HG03095 (cell line): ENCODE data around the gene MTERF2.

Experiments used
- ATAC-seq: cut with Tn5 transposase; IDR thresholded peaks from one replicate; pipeline ENCODE4 v1.9.1; 2021; ENCODE audit warnings: moderate library complexity; ENCODE audit not compliant: unreplicated experiment

MTERF2 gene

DNA sequence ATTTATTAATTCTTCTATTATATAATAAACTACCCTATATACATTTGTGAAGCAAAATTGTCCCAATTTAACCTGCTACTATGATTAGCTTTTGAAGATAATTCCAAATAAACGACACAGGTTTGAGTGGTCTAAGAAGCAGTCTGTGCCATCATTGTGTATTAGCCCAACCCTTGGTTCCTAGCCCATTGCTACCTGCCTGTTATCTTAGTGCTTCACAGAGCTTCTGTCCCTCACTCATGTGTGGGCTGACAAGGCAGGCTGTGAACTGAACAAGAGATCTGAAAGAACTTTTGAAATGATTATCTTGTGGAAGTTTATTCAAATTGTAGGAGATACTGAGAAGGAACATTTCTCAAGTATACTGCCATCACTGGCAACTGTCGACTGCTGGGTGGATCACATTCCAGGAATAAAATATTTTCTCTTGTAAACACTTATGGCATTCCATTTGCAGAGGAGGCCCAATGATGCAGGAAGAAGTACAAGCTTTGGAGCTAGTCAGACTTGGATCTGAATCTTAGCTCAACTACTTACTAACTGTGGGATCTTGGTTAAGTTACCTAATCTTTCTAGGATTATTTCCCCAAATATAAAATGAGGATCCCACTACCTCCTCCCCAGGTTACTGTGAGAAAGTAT, 7.8 kb upstream of the MTERF2 start:
- ATAC-seq = no peak

DNA sequence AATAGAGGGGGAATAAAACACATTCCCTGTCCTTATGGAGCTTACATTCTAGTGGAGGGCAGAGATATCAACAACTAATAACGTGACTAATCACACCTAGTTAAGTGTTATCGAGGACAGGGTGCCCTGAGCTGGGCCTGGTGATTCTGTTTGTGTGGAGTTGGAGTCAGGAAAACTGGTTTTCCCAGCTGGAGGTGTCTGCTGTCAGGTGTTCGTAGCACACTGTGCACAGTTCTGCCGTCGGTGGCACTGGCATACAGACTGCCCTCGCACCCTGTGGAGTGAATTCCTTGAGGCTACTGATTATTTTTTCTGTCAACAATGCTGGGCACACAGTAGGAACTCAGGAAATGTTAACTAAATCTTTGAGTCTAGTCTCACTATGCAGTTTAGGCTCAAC, 900 bp upstream of the MTERF2 start:
- ATAC-seq = no peak

DNA sequence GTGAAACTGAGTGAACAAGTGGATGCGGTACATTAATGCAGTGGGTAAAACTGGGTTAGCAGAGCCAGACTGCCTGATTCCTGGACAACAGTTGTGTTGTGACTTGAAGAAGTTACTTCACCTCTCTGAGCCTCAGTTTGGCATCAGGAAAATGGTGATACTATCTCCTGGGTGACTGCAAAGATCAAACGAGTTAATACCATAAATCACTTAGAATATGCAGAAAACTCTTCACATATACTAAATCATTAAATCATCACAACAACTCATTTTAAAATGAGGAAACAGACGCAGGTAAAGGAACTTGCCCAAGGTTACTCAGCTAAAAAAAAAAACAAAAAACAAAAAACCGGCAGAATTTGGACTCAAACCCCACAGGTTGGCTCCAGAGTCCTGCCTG, 811 bp downstream of the MTERF2 start:
- no peak for ATAC-seq

DNA sequence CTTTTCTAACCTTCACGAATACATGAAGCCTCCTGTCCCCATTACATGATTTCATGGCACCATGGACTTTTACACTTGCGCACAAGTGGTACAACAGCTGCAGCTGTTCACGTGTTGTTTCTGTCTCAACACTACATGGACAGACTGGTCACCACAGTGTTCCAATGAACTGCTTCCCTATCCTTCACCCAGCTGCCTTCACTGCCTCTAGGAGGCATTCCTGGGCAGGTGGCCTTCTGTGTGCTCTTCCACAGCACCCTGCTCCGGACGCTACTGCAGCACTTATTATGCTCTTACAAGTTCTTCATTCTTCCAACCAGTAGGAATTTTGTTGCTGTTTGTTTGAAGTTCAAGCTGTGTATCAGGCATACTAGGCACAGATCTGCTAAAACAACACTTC, 1.5 kb downstream of the MTERF2 start:
- ATAC-seq = no peak

DNA sequence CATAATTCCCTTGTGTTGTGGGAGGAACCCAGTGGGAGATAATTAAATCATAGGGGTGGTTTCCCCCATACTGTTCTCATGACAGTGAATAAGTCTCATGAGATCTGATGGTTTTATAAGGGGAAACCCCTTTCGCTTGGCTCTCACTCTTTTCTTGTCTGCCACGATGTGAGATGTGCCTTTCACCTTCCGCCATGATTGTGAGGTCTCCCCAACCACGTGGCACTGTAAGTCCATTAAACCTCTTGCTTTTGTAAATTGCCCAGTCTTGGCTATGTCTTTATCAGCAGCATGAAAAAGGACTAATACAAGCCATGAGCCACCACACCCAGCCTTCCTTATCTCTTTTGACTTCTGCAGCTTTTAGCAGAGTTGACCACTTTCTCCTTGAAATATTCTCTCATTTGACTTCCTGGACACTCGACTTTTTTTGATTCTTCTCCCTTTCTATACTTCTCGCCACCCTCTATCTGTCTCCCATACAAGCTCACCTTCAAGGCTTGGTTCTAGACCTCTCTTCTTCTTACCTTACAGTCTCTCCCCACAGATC, 2.3 kb downstream of the MTERF2 start:
- ATAC-seq = no peak

DNA sequence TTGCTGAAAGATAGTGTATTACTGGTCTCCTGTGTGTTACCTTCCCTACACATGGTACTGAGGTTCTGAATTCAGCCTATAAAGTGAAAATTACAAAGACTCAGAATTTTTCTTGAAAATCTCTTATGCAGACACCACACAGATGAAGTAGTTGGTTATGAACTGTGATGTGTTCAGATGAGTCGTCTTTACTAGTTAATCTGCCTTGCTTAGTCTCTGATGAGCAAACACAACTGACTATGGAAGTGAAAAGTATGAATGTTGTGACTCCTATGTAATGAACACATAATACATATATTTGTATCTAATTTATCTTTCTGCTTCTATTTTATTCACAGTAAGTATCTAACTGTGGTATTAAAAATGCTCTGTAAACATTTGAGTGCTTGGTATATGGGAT, 4.7 kb downstream of the MTERF2 start:
- no peak for ATAC-seq

DNA sequence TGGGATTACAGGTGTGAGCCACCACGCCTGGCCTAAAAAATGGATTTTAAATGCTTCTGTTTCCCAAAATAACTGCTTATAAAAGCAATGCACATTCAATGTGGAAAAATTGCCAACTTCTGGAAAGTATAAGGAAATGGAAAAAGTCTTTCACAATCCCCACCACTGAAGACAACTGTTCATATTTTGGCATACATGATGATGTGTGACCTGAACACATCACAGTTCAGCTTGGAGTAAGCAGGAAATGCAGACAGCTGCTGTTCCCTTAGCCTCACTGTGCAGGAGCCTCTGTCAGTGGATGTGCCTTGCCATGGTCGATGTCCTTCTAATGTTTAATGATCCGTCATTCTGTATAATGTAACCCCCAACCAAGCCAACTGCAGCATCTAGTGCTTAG, 5.2 kb downstream of the MTERF2 start:
- ATAC-seq = no peak

DNA sequence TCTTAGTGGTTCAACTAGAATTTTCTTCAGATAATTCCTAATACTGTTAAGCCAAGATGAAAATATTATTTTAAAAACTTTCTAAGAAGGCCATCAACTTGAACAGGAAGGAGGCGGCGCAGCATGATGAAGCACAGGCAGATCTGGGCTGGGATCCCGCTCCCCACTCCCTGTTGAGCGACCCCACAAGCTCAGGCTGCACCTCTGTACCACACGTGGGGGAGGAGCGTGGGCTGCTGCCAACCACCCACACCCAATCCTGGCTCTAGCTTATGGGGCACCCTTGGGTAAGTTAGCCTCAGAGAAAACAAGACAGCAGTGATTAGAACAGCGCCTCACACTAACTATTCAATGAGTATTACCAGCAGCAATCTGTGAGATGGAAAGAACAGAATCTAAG, 6.0 kb downstream of the MTERF2 start:
- ATAC-seq = no peak

DNA sequence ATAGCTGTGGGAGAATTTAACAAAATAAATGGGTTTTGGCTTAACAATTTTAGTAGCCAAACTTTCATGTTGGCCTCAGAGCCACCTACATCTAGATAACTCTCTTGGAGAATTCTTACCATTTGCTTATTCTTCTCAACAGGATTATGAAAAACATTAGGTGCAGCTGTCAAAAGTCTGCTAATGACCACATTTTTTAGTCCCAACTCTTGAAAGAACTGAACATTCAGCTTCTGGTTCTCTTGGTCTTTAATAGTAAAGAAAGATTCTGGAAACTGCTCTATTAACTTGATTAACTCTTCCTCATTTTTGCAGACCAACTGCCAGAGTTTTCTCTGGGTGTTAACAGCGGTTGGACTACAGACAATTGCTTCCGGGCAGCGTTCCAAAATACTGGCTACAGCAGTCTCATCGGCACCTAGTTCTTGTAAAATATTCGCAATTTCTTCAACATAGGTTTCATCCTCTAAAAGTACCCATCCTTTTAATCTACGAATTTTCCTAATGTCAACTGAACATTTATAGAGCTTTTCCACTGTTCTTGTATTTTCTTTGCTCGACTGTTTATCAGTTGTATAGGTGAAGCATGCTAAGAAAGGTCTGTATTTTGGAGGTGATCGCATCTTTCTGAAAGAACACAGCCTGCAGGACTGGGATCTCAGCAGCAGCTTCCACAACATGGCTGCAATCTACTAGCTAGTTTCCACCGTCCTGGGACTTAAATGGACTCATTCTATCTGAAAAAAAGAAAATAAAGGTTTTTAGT, 8.7 kb downstream of the MTERF2 start:
- ATAC-seq = no peak

DNA sequence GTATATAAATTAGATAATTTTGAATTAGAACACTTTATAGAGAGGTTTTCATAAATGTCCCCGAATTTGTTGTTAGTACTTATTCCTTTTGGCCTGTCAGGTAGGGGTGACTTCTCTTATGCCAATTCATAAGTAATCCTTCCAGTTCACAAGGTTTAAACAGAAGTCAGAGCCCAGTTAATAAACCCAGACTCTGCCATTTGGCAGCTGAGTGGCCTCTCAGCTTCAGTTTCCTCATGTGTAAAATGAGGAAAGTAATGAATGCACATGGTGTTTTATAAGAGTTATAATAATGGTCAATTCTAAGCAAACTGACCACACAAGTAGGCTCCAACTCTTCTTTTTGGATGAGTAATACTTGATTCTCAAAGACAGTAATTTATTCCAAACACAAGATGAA, 10.3 kb downstream of the MTERF2 start:
- no peak for ATAC-seq

DNA sequence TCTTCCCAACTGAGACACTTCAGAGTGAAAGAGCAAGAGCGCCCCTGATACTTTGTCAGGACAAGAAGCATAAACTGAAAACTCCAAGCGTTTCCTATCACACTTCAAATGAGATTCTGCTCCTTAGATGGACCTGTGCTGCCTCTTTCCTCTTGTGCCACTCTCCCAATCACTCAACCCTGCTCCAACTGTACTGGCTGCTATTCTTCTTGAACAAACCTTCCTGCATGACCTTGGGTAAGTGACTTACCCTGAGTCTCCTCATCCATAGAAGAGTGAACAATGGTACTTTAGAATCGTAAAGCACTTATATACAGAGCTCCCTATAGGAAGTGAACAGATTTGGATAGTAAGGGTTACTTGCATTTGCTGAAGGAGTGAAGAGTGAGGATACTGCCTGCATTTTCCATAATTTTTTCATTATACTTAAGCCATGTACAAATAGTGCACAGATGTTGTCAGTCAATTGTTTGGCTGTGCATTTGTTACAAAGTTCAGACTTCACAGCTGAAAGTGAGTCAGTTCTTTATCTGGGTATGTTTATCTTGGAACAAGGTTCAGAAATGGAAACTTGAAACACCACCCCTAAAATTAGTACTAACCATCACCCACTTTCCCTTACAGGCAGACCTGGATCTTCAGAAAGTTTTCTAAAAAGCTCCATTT, 10.8 kb downstream of the MTERF2 start:
- ATAC-seq = no peak

DNA sequence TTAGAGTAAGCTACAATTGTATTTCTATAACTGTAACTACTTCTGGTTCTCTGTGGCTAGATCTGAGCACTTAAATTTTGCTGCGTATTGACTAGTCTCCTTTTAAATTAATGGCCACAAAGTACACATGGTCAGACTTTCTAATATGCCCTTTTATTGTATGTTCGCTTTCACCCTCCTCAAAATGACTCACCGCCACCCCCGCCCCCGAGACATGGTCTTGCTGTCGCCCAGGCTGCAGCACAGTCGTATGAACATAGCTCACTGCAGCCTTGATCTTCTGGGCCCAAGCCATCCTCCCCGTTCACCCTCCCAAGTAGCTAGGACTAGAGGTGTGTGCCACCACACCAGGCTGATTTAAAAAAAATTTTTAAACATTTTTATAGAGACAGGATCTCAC, 11.8 kb downstream of the MTERF2 start:
- ATAC-seq = no peak

DNA sequence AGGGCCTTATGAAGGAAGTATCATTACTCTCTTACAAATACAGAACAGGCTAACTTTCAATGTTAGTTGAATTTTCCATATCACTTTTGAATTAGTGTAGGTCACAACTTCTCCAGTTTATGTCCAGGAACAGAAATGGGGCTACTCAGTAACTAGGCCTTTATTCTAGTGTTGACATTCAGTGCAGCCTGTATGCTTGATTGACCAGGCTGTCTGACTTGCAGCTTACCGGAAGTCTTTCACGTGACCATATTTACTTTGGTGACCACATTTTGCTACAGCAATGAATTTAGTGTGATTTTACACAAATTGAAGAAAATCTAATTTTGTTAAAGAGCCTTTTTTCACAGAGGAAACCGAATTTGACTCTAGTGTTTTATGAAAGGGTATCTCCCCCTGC, 12.4 kb downstream of the MTERF2 start:
- ATAC-seq = peak; percentile 62

DNA sequence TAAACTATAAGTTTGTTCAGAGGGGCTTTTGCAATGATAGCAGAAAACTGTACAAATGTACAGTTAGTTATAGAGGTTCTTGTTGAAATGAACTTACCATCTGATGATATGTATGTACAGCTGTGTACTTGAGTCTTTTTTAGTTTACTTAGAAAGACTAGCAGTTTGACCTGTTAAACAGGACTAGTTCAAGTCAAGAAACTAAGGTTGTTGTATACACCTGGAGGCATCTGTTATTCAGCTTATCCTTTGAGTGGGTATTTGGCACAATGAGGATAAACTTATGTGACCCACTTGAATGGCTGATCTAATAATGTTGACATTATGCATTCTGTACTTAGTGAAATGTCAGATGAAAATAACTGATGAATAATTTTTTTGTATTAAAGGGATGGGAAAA, 13.4 kb downstream of the MTERF2 start:
- no peak for ATAC-seq

DNA sequence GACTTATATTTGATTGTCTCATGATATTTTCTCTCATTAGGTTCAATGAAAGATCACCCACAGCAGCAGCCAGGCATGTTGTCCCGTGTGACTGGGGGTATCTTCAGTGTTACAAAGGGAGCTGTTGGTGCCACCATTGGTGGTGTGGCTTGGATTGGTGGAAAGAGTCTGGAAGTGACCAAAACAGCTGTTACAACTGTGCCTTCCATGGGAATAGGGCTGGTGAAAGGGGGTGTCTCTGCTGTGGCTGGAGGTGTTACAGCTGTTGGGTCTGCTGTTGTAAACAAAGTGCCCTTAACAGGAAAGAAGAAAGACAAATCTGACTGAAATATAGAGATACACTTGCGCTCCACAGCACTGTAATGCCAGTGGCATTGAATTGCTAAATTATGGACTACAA, 15.9 kb downstream of the MTERF2 start:
- ATAC-seq = no peak

DNA sequence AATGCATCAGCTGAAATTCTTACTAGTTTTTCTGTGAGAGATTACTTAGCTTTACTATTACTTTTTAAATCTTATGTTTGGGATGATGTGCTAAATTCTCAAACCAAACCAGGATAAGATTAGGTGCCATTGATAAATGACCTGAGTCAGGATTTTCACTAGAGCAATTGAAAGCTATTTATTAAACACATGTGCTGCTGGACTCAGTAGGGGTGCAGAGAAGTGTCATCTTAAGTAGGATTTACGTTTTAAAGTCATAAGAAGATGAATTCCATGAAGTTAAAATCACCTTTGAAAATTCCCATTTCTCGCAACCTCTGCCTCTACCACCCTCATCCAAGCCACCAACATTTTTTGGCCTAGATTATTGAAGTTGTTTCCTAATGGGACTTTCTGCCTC, 22.4 kb downstream of the MTERF2 start:
- ATAC-seq = no peak

DNA sequence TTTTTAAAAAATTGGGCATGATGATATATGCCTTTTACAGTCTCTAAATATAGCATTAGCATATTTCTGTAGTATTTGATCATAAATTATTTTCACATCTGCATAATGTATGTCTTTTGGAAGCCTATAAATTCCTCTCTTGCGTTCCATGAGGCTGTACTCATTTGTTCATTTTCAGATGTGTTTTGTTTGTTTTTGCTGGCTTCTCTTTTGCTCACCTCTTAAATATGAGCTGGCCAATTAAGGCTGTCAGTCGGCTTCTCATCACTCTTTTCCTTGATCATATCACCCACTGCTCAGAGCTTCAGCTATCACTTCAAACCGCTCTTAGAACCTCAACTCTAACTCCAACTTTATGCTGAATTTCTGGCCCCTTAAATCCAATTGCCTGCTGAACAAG, 24.7 kb downstream of the MTERF2 start:
- no peak for ATAC-seq

DNA sequence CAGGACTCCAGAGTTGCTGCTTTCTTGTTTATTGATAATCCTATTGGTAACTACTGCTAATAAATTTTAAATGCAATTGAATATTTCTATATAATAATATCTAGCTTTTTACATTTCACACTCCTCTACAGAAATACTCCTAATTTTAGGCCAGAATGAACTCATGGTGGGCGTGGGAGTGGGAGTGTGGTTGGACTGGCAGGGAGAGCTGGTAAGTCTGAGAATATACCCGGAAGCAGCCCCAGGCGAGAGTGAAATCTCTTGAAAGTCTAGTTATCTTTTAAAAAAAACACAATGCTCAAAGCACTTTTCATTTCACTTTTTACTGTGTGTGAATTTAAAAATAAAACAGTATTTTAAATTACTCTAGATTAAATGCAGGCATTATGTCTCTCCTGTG, 26.5 kb downstream of the MTERF2 start:
- ATAC-seq = no peak

DNA sequence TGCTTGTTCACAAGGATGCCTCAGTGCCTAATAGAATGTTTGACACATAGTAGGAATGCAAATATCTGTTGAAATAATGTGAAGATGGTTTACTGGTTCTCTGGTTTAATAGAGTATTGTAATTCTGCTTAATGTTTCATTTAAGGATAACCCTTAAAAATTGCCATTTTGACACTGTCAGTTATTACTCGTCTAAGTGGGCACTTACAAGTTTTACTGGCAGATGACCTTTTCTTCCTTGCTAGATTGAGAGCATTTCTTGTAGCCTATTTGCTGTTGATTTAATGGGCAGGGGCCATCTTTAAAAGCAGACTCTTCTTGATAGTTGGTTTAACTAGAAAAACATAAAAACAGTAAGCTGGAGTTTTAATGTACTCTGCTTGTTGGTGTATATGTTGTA, 29.4 kb downstream of the MTERF2 start:
- ATAC-seq = no peak

DNA sequence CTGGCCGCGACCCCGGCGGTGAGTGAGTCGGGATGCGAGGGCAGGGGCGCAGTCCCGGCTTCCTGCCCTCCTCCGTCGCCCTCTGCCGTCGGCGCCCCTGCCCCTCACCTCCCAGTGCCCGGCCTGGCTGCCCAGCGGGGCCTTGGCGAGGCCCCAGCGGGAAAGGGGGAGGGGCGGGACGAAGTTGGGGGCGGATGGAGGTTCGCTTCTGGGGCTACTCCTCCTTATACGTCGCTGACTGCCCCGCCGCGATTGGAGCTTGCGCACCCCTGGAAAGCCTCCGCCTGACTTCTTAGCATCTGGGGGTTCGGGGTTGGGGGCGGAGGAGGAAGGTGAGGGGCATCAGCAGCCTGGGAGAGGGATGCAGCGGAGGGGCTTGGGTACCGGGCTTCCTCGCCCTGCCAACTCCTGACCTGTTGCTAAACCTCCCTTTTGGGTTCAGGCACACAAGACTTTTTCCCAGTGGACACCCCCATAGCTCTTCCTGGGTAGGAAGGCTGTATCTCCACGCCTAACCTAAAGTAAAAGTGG, 30.8 kb downstream of the MTERF2 start:
- ATAC-seq = peak; percentile 27

DNA sequence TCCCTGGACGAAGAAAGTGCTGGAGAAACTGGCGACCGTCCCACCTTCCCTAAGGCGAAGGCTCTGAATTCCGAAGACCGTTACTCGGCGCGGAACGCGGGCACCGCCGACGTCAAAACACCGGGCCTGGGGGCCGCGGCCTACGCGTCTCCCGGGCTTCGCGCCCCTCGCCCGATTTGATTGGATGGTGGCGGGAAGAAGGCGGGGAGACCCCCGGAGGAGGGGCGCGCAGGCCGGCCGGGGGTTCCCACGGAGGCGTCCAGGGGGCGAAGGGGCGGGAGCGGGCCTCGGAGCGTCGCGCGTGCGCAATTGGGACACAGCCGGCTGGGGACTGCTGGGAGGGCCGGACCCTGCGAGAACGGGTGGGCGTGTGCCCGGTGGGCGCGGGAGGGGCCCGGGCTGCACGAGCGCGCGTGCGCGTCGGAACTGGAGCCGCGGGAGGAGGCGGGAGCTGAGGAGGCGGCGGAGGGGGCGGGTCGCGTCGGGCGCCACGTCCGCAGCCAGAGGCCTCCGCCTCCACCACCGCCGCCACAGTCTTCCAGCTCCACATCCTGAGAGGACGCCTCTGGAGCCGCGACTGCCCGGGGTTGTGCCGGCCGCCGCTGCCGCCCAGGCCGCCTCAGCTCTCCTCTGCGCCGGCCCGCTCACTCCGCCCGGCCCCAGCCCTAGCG, 31.4 kb downstream of the MTERF2 start, which contains the start of gene TMEM263:
Gene TMEM263 (plus strand): TSS at position 531 of the 671 bp plus-strand sequence. CDS start 11,210 bp downstream, outside the sequence.
- ATAC-seq = peak; percentile 74
